MCF 10A (cell line): ENCODE results near the gene TMEM19. TPM values are rescaled to one million over a fixed set of nuclear protein-coding genes. Genes with fewer than 3 reads are reported as not detected.
A peak's percentile ranks its signal among the peaks of the same experiment; 100 is the strongest.

Experiments
- BruUV-seq: library from RNA; stranded (reverse); fragments of 400-500 nt; replicated peaks from 2 replicates; lab custom pipeline; 2021; lab: Mats Ljungman, UMichigan
- CTCF ChIA-PET: fragments of 300-600 bp; sonication (Branson Sonifier 250); formaldehyde crosslinking; extraction: SDS; loops from one replicate; lab custom pipeline; 2021; ENCODE audit warnings: antibody characterized with exemption, inconsistent platforms; lab: Yijun Ruan, JAX
- POLR2A ChIA-PET: fragments of 300-600, 350-650 bp; sonication (Branson Sonifier 250); formaldehyde crosslinking; extraction: SDS; loops from one replicate; lab custom pipeline; 2020; ENCODE audit warnings: antibody characterized with exemption, inconsistent platforms; lab: Yijun Ruan, JAX
- DNase-seq: peaks from one replicate; pipeline ENCODE4 v3.0.0-alpha.2; 2018; ENCODE audit not compliant: unreplicated experiment
- H3K27ac Mint-ChIP-seq: one replicate; pipeline ENCODE4 v1.8.0; 2022; ENCODE audit warnings: mild to moderate bottlenecking, low read depth, mixed read lengths; ENCODE audit not compliant: unreplicated experiment
- H3K27me3 Mint-ChIP-seq: one replicate; pipeline ENCODE4 v1.8.0; 2022; ENCODE audit warnings: mixed read lengths; ENCODE audit not compliant: insufficient read depth, unreplicated experiment
- H3K36me3 Mint-ChIP-seq: one replicate; pipeline ENCODE4 v1.8.0; 2022; ENCODE audit warnings: mild to moderate bottlenecking, moderate library complexity, mixed read lengths; ENCODE audit not compliant: insufficient read depth, unreplicated experiment
- H3K4me1 Mint-ChIP-seq: one replicate; pipeline ENCODE4 v1.8.0; 2022; ENCODE audit warnings: mixed read lengths; ENCODE audit not compliant: insufficient read depth, unreplicated experiment
- H3K4me3 Mint-ChIP-seq: one replicate; pipeline ENCODE4 v1.8.0; 2022; ENCODE audit warnings: mild to moderate bottlenecking, moderate library complexity, mixed read lengths; ENCODE audit not compliant: unreplicated experiment
- H3K9me3 Mint-ChIP-seq: one replicate; pipeline ENCODE4 v1.8.0; 2022; ENCODE audit warnings: mixed read lengths; ENCODE audit not compliant: unreplicated experiment
- intact Hi-C: fragments of 100-400 bp; cut with micrococcal nuclease; formaldehyde crosslinking; loops from 2 replicates; pipeline ENCODE4 v1.14.1; 2022
- total RNA-seq: library from RNA; stranded (reverse); gene quantifications from 2 replicates; pipeline ENCODE4 v1.2.3, GENCODE V29; 2022
- TF ChIP-seq, protein P1 (sequence below): fragments of 200-600 bp; IDR thresholded peaks from one replicate; pipeline ENCODE4 v1.8.0; 2022; ENCODE audit warnings: antibody characterized with exemption, mild to moderate bottlenecking; ENCODE audit not compliant: unreplicated experiment

Gene TMEM19
- total RNA-seq, 1 experiment from 2014 or later: 7.3 TPM

DNA sequence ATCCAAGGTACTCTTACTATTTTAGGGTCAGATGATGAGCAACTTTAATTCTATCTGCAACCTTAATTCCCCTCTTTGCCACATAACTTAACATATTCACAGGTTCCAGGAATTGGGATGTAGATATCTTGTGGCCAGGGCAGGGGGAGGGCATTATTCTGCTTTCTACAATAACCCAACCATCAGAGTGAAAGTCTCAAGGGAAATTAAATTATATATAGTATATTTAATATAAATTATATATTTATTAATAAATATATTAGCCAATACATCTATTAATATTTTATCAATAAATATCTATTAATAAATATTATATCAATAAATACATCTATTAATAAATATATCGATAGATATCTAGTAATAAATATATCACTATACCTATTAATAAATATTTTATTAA, 57.1 kb downstream of the TMEM19 start:
- POLR2A ChIA-PET: interaction anchor here (1.6 kb wide), 1 partner anchor 80 kb away, joined by 5 read pairs; the partner anchor contains the start of gene ZFC3H1
- no TSS peak for BruUV-seq
- DNase-seq: no peak
- intact Hi-C loops: no loop called here
- no peaks in the 10 kb centered on the region for H3K9me3 Mint-ChIP-seq
- CTCF ChIA-PET: interaction anchor here (0.6 to 1.3 kb wide), 3 partner anchors 19 to 81 kb away, joined by 3 read pairs; no protein-coding TSS in a partner anchor
- no peaks in the 10 kb centered on the region for H3K27me3 Mint-ChIP-seq
- no peaks in the 10 kb centered on the region for H3K36me3 Mint-ChIP-seq
- no peak overlapping the region for H3K4me3 Mint-ChIP-seq
- no peaks in the 10 kb centered on the region for H3K4me1 Mint-ChIP-seq
- TF ChIP-seq, protein P1, sequence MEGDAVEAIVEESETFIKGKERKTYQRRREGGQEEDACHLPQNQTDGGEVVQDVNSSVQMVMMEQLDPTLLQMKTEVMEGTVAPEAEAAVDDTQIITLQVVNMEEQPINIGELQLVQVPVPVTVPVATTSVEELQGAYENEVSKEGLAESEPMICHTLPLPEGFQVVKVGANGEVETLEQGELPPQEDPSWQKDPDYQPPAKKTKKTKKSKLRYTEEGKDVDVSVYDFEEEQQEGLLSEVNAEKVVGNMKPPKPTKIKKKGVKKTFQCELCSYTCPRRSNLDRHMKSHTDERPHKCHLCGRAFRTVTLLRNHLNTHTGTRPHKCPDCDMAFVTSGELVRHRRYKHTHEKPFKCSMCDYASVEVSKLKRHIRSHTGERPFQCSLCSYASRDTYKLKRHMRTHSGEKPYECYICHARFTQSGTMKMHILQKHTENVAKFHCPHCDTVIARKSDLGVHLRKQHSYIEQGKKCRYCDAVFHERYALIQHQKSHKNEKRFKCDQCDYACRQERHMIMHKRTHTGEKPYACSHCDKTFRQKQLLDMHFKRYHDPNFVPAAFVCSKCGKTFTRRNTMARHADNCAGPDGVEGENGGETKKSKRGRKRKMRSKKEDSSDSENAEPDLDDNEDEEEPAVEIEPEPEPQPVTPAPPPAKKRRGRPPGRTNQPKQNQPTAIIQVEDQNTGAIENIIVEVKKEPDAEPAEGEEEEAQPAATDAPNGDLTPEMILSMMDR: no peak
- no peak overlapping the region for H3K27ac Mint-ChIP-seq

DNA sequence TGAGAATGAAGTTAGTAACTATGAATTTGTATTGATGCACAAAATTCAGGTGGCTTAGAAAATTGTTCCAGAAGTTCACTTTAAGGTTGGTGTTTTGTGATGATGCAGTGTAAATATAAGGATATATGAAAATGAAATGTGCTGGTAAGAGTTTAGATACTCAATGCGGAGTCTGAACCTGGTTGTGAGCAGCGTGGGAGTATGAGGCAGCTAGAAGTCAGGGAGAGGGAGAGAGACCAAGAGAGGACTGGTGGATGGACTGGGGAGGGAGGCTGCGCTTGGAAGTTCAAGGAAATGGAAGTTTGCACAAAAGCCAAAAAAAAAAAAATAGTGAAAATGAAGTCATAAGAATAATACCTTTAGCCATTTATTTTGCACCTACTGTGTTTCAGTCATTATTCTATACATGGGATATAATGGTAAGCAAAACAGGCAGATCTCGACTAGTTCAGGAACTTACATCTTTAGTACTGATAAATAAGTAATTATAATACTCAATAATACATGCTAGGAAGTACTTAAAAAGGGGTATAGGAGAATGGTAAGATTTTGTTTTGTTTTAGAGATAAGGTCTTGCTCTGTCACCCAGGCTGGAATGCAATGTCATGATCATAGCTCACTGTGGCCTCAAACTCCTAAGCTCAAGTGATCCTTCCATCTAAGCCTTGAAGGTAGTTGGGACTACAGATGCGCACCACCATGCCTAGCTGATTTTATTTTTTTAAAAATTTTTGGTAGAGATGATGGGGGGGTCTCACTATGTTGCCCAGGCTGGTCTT, 58.8 kb downstream of the TMEM19 start:
- Mint-ChIP-seq H3K4me1 (no peaks in the 10 kb centered on the region), H3K36me3 (no peaks in the 10 kb centered on the region), H3K27me3 (peaks cover 12% of the 10 kb centered on the region), H3K27ac (no peak overlapping the region), H3K9me3 (no peaks in the 10 kb centered on the region), H3K4me3 (no peak overlapping the region)
- intact Hi-C loops: loop anchor here (5.0 kb wide), 1 partner anchor 527 kb away; no protein-coding TSS in a partner anchor
- no peak for DNase-seq
- ChIA-PET CTCF (interaction anchor here (0.6 to 8.6 kb wide), 8 partner anchors 25 to 109 kb away, joined by 3 to 226 read pairs (median 5); partner anchors contain the start of genes THAP2, TMEM19 and ZFC3H1), POLR2A (interaction anchor here (1.6 to 15.8 kb wide), 3 partner anchors 10 to 82 kb away, joined by 8 to 258 read pairs (median 141); partner anchors contain the start of genes RAB21, THAP2, TMEM19 and ZFC3H1)
- no TSS peak for BruUV-seq
- TF ChIP-seq, protein P1: no peak

- Mint-ChIP-seq H3K4me1 (no peaks in the 10 kb centered on the region), H3K27ac (no peak overlapping the region), H3K27me3 (peaks cover 30% of the 10 kb centered on the region), H3K4me3 (no peak overlapping the region), H3K9me3 (no peaks in the 10 kb centered on the region), H3K36me3 (no peaks in the 10 kb centered on the region)
- BruUV-seq: no TSS peak
- peak; percentile 76 for DNase-seq
- CTCF ChIA-PET: interaction anchor here (0.6 to 8.6 kb wide), 61 partner anchors 9 to 529 kb away, joined by 3 to 226 read pairs (median 5); partner anchors contain the start of genes THAP2, TMEM19 and ZFC3H1
- TF ChIP-seq, protein P1: peak; percentile 78
- POLR2A ChIA-PET: interaction anchor here (0.9 to 15.8 kb wide), 12 partner anchors 9 to 115 kb away, joined by 3 to 258 read pairs (median 7); partner anchors contain the start of genes THAP2, TMEM19 and ZFC3H1
- intact Hi-C loops: loop anchor here (1.0 to 5.0 kb wide), 6 partner anchors 61 to 530 kb away; partner anchors contain the start of genes THAP2 and TMEM19
These were observed 61.2 kb downstream of the TMEM19 start for GRCh38 chr12:71746974-71747611.
